GM18873 (cell line): ENCODE data around the gene SERINC5.
"Not testable (repeated sequence)": the region's sequence is repeated elsewhere in the genome, so short reads cannot be mapped to it uniquely, and the experiment has no call there.

ENCODE experiments used
- ATAC-seq: cut with Tn5 transposase; IDR thresholded peaks from one replicate; pipeline ENCODE4 v1.9.1; 2021; ENCODE audit warnings: mild to moderate bottlenecking, moderate library complexity, moderate number of reproducible peaks; ENCODE audit not compliant: unreplicated experiment, low FRiP score

SERINC5 gene

GRCh38 chr5:80204808-80205614 lies 50.8 kb downstream of the SERINC5 start:
- ATAC-seq: no peak

DNA sequence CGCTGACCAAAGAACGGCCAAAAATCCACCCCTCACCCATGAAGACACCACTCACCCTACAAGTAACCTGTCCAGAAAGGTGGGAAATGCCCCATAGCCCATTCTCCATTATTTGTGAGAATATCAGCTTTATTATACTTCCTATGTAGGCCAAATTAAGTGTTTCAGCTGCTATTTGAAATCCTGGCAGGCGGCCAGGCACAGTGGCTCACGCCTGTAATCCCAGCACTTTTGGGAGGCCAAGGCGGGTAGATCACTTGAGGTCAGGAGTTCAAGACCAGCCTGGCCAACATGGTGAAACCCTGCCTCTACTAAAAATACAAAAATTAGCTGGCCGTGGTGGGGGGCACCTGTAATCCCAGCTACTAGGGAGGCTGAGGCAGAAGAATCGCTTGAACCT lies 54.1 kb downstream of the SERINC5 start:
- not testable (repeated sequence) for ATAC-seq

DNA sequence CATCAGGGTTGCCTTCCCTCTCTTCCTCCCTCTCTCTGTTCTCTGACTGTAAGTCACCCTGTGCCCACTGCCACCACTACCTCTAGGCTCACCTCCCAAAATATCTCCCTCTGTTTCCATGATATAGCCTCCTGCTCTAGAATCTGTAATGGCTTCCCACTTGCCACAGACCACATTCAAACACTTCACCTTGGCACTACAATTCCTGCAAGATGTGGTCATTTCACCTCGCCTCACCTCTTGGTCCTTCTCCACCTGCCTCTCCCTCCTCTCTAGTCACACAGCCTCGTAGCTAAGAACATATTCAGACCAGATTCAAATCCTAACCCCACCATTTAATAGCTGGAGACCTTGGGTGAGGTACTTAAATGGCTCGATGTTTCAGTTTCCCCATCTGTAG lies 56.9 kb downstream of the SERINC5 start:
- no peak for ATAC-seq

GRCh38 chr5:80198399-80198798 lies 57.4 kb downstream of the SERINC5 start:
- ATAC-seq: no peak

DNA sequence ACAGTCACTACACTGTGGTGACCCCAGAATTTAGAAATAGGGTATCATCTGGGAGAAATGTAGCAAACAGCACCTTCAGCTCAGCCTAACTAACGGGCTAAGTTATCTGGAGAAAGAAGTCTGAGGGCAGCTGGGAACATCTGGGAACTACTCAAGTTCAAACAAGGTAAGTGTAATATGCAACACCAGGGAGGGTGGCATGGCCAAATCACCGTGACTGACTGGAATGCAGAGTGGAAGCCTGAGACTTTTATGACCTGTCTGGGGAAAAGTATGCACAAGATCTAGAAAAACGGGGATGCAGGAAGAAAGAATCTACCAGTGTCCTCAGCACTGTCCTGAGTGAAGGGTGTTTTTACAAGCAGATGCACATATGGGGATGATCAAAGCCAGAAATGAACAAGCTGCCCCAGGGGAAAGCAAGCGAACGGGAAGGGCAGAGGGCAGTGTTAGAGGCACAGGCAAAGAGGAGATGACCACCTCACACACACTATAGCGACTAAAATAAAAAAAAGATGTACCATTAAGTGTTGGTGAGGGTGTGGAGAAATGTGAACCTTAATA lies 59.9 kb downstream of the SERINC5 start:
- no peak for ATAC-seq

DNA sequence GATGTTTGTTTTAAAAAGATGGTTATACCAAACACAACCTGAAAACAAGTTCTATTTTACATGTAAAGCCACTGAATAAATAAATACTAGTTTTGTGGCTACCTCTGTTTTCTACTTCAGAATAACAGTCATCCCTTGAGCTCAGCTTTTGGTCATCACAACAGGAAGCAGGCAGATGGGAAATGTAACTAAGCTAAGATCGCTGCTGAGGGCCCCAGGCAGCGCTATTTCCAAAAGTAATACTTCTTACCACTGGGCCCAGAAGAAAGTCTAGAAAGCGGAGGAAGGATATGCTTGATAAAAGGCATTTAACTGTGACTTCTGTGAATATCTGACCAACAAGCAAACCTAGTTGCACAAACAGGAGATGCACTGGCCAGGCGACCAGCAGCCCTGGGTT lies 61.4 kb downstream of the SERINC5 start:
- no peak for ATAC-seq

GRCh38 chr5:80193401-80193800 lies 62.4 kb downstream of the SERINC5 start:
- no peak for ATAC-seq

DNA sequence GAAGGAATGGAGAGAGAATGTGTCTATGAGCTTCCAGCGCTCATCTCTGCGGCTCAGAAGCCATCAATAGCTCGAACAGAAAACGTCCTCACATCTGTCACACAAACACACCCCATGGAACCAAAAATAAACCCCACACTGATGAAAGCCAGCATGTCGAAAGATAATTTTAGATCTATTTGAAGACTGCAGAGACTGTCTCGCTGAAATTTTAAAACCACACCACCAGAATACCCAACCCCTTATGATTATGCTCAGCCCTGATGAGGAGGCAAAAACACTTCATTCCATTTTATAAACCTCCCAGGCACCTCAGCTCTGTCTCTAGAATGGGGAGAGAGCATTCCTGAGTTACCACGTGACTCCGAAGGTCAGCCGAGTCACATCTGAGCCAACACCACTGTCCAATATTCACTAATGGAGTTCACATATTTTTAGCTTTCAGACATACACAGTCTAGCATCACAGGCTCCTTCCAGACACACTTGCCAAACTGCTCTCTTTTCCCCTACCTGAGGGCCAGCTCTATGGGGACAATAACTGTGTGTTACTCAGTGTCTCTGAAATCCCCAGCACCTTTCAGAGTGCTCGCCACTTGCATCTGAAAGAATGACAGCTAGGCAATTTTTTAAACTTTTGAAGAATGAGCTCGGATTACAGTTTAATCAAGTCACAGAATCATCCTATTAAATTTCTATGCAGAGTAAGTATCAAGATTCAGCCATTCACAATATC lies 63.2 kb downstream of the SERINC5 start:
- ATAC-seq: no peak

- no peak for ATAC-seq
These were observed 63.9 kb downstream of the SERINC5 start for GRCh38 chr5:80191991-80192398.

GRCh38 chr5:80191397-80191796 lies 64.5 kb downstream of the SERINC5 start:
- no peak for ATAC-seq

DNA sequence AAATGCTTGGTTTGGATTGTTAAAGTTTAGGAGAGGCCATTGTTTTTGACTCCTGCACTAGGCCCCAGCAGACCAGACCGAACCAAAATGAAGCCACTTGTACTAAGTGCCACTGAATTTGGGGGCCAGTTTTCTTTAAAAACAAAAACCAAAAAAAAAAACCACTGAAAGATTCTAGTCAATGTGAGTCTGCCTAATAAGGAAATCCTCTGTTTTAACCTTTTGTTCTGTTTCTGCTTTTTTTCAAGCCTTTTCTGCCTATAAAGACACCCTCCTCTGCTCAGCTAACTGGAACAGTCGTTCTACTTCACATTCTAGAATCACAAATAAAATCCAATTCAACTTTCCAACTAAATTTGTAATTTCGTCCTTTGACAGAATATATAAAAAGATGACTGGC lies 64.9 kb downstream of the SERINC5 start:
- no peak for ATAC-seq

- ATAC-seq: no peak
These were observed 66.1 kb downstream of the SERINC5 start for GRCh38 chr5:80189701-80190100.

DNA sequence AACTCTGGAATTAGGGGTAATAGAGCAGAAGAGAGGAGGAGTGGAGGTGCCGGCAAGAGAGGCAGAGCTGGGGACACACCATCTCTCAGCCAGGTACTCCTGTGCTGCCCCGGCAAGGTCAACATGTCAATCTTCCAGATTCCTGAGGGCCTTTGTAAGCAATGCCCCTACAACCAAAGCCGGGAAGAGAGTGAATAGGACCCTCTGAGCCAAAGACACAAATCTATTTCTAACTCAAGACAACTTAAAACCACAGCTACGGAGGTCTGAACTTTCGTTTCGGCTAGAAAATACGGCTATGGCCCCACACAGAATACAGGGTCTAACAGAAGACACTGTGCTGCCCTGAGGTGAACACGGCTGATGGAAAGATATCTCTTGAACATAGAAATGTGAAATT lies 66.6 kb downstream of the SERINC5 start:
- no peak for ATAC-seq

- no peak for ATAC-seq
These were observed 68.3 kb downstream of the SERINC5 start for GRCh38 chr5:80187421-80188090.

DNA sequence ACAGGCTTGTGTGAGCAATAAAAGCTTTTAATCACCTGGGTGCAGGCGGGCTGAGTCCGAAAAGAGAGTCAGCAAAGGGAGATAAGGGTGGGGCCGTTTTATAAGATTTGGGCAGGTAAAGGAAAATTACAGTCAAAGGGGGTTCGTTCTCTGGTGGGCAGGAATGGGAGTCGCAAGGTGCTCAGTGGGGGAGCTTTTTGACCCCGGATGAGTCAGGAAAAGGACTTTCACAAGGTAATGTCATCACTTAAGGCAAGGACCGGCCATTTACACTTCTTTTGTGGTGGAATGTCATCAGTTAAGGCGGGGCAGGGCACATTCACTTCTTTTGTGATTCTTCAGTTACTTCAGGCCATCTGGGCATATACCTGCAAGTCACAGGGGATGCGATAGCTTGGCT lies 70.3 kb downstream of the SERINC5 start:
- not testable (repeated sequence) for ATAC-seq

- ATAC-seq: no peak
These were observed 70.8 kb downstream of the SERINC5 start for GRCh38 chr5:80185095-80185494.

GRCh38 chr5:80184235-80185023 lies 71.4 kb downstream of the SERINC5 start:
- no peak for ATAC-seq

DNA sequence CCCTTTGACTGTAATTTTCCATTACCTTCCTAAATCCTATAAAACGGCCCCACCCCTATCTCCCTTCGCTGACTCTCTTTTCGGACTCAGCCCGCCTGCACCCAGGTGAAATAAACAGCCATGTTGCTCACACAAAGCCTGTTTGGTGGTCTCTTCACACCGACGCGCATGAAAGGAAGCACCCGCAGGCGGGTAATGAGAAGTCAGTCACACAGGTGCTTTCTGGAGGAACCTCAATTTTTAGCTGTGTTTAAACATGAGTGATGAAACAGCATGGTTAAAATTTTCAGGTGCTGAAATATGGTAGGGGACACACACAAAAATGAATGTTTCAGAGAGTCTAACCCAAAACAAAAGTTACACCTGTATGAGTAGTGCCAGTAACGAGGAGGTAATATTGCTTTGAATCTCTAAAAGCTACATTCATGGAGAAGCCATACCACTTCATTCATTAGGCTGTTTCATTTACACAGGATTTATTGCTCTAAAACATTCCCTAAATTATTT lies 72.1 kb downstream of the SERINC5 start:
- not testable (repeated sequence) for ATAC-seq

DNA sequence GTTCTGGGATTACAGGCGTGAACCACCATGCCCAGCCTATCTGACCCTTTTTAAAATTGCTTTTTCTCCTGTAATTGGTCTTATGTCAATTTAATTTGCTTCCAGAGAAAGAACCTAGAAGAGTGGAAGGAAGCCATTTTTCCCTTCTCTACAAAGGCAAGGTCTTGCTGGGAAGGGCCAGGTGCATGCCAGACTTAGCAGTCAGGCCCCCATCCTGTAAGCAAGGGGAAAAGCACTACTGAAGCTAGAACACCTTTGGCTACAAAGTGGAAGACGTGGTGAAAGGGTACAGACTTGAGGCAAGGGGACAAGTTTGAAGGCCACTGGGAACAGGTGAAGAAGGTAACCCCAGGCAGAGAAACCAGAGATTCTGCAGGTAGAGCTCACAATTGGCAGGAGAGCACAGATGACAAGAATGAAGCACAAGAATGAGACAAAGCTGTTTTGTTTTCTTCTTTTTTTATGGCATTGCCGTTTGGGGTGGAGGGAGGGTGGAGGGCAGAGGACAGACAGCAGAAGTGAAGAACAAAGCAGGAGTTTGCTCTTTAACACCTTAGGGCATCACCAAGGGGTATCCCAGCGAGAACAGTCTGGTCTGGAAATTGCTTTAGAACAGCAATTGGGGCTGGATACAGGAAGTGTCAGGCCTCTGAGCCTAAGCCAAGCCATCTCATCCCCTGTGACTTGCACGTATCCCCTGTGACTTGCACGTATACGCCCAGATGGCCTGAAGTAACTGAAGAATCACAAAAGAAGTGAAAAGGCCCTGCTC lies 72.9 kb downstream of the SERINC5 start:
- ATAC-seq: no peak
